ENCODE results near the gene DEFB124.
"Not testable (repeated sequence)": the region's sequence is repeated elsewhere in the genome, so short reads cannot be mapped to it uniquely, and the experiment has no call there.

Gene DEFB124

DNA sequence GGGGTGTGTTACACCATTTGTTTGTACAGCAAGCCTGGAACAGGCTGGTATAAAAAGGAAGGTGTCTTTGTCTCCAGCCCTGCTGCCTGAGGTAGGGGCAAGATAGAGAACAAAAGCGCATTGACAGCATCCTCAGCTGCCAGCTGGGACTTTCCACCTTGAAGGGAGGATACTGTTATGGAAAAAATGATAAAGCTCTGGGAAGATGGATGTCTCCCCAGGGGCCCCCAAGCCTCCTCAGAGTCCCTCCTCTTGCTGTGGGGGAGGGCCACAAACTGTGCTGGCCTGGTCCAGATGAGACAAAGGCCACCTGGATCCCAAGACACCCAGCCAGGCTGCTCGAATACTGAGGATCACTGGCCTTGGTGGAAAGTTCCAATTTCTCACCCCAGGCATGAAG, 13.2 kb upstream of the DEFB124 start:
- no peak for DNase-seq (ENCODE audit: low read depth, low spot score)

DNA sequence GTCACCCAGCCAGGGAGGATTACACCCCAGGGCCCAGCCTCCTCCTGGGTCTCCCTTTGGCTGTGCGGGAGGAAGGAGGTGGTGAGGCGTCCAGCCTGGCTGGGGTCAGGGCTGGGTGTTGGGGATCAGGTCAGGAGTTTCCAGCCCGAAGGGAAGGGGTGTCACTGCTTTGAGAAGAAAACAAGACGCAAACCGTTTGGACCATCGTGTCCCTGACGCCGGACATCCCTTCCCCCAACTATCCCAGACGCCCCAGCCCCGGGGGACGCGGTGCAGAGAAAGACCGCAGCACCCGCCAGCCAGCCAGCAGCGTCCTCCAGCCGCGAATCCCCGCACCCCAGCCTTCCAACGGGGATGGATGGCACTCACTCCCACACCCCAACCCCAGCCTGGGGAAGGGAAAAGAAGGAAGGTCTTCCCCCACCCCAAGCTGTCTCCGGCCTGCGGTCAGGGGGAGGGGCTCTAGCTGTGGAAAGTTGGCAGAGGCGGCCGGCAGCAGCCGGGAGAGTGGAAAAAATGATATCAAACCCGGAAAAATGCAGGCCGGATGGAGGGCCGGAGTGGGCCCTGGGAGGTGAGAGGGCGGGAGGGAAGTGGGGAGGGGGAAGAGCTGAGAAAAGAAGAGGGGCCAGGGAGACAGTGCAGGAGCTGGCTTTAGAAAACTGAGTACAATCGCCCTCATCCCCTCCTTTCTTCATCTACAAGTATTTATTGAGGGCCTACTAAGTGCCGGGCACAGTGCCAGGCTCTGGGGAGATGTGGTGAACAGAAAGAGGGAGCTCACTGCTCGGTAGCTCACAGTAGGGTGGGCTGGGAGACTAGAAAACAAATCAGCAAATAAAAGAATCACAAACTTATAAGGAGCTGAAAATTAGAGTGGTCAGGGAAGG, 10.8 kb upstream of the DEFB124 start:
- no peak for DNase-seq (ENCODE audit: low read depth, low spot score)

DNA sequence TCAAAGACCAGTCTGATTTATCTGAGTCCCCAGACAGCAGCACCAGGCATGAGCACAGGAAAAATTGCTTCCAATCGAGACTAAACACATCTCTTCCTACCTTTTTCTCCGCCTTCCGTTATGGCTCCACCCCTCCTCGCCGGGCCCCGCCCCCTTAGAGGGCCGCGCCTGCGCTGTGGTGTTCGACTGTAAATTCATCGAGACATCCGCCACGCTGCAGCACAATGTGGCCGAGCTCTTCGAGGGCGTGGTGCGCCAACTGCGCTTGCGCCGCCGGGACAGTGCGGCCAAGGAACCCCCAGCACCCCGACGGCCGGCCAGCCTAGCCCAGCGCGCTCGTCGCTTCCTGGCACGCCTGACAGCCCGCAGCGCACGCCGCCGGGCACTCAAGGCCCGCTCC, 9.1 kb upstream of the DEFB124 start:
- DNase-seq (ENCODE audit: low read depth, low spot score), result no peak

DNA sequence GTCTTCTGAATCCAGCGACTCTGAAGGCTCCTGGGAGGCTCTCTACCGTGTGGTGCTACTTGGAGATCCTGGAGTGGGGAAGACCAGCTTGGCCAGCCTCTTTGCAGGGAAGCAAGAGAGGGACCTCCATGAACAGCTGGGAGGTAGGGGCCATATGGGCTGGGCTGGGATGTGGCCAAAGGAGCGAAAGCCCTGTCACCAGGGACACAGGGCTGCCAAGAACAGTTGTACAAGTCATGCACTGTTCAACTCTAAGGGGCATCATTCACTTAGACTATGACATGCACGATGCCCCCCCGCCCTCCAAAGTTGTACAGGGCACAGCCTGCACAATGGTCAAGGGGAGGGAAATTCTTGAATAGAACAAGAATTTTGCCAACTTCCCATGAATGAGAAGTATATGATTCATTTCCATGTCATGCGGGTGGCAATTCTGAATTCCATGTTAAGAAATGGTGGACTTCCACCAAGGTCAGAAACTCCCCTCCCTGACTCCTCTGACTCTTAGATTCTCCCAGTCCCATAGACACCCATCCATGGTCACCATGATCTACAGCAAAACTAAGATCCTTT, 1.8 kb upstream of the DEFB124 start:
- no peak for DNase-seq (ENCODE audit: low read depth, low spot score)

DNA sequence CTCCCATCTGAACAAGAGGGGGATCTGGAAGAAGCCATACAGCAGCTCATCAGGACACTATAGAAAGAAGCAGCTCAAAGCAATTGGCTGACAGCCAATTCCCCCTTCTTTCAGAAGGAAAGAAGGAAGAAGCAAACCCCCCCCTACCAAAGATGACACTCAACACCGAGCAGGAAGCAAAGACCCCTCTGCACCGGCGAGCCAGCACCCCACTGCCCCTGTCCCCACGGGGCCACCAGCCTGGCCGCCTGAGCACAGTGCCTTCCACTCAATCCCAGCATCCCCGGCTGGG, 1.3 kb upstream of the DEFB124 start:
- DNase-seq (ENCODE audit: low read depth, low spot score), result no peak

DNA sequence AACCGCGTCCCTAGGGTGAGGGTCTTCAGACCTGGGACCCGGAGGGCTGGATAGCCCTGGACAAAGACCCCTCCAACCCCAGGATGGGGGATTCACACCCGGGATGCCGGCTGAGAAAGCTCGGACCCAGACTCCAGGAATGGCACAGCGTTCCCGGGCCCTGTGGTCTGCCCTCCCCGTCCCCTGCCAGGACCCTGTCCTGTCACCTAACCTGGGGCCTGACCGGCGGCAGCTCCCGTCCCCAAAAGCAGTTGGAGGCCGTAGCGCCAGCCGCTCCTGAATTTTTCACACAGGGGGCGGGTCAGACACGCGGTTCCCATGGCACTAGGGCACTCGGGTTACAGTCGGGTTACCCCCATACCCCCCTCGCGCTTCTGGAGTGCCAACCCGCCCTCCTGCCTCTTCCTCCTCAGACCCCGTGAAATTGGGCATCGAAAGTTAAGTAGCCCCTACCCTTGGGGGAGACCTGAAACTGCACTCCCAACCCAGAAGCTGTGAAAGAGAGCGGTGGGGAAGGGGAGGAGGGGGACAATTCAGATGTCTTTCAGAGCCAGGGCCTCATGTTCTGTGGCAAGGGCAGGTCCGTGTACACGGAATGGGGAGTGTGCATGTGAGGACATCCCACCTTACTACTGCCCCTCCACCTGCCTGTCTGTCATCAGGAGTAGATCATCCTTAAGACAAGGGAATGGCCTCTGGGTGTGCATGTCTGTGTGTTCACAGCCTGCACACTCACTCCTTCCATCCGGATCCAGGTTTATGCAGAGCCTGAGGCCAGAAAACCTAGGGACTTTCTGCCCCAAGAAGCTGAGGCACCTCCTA, 756 bp upstream of the DEFB124 start:
- no peak for DNase-seq (ENCODE audit: low read depth, low spot score)

DNA sequence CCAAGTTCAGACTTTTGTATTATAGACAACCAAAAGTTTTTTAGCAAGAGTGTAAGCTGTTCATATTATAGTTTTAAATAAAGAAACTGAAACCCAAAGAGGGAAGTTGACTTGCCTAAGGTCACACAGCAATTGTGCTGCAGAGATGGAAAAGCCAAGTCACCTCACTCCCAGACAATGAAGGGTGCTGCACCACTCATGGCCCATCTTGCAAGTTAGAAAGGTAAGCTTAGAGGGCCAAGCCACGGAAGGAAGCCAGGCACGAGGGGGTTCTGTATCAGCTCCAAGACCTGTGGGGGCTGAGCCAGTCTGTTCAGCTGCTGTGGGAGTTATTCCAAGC, 860 bp downstream of the DEFB124 start:
- DNase-seq (ENCODE audit: low read depth, low spot score), result no peak

DNA sequence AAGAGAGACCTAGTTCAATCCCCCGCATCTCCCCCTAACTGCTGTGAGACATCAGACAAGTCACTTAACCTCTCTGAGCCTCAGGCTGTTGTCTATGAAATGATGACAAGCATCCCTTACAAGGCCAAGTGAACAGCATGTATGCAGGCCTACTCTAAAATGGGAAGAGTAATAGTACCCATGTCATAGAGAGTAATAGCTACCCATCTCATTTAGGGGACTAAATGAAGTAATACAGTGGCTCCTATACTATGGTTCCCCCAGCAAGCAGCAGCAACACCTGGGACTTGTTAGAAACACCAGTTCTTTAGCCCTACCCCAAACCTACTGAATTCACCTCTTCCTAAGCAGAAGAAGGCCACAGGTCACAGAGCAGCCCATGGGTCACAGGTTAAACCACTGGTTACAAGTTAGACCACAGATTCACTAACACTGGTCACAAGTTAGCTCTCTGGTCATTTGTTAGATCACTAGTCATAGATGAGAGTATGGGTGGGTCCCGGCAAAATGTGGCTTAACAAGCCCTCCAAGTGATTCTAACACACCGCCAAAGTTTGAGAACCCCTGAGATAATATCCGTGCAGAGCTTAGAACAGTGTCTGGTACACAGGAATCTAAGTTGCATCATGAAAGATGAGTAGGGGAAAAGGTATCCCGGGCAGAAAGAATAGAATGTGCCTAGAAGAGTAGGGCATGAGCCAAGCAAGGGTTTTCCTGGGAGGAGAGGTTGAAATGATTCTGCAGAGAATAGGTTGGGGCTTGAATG, 1.4 kb downstream of the DEFB124 start:
- no peak for DNase-seq (ENCODE audit: low read depth, low spot score)

DNA sequence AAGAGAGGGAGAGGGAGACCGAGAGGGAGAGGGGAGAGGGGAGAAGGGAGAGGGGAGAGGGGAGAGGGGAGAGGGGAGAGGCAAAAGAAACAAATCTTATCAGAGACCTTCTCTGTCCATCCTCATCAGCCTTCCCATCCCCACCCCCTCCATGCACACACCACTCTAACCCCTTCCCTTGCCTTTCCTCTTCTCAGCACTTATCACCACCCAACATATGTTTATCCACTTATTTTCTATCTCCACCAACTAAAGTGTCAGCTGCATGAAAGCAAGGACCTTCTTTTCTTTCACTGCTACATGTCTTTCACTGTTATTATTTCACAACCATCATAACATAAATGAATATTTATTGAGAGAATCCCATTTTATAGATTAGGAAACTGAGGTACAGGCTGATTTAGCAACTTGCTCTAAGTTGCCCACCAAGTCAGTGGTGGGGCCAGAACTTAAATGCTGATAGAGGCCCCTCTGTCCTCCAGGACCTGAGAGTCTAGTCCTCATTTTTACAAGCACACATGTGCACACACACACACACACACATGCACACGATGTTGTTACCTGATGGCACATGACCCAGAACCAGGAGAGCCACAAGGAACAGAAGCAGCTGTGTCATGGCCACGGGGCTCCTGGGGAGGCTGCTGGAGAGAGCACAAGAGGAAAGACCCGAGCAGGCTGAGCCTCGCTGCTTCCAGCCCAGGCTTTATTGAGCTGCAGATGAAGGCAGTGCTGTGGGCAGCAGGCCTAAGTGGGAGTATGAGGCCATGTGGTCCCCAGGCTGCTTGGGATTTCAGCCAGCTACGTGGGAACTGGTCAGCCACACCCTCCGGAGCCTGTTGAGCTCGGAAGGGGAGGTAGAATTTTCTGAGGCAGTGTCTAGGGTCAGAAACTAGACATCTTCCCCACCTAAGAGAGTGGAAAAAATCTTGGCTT, 2.3 kb downstream of the DEFB124 start:
- no peak for DNase-seq (ENCODE audit: low read depth, low spot score)

DNA sequence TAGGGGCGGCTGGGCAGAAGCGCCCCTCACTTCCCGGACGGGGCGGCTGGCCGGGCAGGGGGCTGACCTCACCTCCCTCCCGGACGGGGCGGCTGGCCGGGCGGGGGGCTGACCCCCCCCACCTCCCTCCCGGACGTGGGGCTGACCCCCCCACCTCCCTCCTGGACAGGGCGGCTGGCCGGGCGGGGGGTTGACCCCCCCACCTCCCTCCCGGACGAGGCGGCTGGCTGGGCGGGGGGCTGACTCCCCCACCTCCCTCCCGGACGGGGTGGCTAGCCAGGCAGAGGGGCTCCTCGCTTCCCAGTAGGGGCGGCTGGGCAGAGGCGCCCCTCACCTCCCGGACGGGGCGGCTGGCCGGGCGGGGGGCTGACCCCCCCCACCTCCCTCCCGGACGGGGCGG, 4.0 kb downstream of the DEFB124 start:
- not testable (repeated sequence) for DNase-seq (ENCODE audit: low read depth, low spot score)

DNA sequence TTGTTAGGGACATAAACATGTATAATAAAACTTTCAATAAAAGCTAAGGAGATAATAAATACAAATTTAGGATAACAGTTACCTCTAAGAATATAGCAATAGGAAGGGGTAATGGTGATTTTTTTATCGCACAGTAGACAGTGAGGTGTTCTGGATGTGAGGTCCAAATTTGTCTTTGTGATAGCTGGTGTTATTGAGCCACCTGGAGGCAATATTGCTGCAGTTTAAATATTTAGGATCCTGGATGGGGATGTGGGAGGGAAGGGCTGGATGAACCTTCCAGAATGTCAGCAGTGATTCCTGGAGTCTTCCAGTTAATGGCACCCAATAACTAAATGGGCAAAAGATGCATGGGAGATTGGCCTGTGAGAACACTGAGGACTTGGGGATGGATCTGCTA, 20.6 kb downstream of the DEFB124 start:
- no peak for DNase-seq (ENCODE audit: low read depth, low spot score)

DNA sequence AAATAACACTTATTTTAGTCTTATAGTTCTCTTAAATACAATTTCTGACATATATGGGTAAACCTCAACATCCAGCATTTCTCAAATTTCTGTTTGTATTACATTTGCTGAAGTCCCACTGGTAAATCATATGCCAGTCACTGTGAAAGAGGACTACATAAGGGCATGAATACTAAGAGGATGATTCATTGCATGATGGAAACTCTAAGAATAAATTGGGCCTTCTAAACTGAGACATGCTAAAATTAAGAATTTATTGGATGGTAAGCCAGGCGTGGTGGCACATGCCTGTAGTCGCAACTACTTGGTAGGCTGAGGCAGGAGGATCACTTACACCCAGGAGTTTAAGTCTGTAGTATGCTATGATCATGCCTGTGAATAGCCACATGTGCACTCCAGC, 22.4 kb downstream of the DEFB124 start:
- DNase-seq (ENCODE audit: low read depth, low spot score), result no peak

DNA sequence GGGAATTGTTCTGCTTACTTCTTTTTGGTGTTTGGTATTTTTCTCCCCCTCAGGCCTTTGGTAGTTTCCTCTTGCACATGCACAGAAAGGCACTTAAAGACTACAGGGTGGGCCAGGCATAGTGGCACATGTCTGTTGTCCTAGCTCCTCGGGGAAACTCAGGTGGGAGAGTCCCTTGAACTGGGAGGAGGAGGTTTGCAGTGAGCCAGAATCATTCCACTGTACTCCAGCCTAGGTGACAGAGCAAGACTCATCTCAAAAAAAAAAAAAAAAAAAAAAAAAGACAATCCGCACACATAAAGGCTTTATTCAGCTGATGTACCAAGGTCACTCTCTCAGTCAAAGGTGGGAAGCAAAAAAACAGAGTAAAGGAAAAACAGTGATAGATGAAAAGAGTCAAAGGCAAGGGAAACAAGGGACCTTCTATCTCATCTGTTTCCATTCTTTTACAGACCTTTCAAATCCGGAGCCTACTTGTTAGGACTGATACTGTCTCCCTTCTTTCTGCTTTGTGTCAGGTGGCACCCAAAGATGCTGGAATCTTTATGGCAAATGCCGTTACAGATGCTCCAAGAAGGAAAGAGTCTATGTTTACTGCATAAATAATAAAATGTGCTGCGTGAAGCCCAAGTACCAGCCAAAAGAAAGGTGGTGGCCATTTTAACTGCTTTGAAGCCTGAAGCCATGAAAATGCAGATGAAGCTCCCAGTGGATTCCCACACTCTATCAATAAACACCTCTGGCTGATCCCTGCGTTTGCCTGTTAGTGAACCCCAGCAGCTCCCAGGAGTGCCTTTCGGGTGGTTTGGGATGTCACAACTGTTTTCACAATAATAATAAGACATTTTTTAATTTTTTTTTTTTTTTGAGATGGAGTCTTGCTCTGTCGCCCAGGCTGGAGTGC, 25.2 kb downstream of the DEFB124 start:
- DNase-seq (ENCODE audit: low read depth, low spot score), result no peak

DNA sequence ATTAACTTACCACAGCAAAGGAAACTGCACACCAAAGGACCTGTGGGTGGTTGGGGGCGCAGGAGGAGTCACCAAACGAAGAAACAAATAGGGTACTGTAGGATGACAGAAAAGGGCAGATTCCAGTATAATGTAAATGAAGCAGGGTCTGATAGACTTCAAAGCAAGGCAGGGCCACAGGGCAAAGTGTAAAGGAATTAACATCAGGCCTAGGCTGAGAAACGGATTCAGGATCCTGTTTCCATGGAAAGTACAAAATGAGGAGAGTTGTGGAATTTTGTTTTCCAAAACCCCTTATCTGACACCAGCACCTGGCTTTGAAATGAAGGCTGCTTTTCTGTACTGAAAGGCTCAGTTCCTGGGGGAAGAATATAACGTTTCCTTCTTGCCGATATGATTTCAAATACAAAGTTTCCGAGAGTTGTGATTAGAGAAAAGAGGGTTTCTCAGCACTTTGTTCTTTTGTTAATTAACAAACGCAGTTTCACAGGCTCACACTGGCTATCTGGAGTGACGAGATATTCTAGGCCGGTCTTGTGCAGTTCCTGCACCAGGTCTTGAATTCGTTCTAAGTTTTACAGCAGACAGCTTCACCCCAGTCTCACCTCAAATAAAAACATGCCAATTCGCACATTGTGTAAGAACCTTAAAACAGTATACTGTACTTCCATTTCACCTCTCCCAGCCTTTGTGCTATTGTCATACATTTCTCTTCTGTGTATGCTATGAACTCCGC, 28.7 kb downstream of the DEFB124 start:
- DNase-seq (ENCODE audit: low read depth, low spot score), result no peak

DNA sequence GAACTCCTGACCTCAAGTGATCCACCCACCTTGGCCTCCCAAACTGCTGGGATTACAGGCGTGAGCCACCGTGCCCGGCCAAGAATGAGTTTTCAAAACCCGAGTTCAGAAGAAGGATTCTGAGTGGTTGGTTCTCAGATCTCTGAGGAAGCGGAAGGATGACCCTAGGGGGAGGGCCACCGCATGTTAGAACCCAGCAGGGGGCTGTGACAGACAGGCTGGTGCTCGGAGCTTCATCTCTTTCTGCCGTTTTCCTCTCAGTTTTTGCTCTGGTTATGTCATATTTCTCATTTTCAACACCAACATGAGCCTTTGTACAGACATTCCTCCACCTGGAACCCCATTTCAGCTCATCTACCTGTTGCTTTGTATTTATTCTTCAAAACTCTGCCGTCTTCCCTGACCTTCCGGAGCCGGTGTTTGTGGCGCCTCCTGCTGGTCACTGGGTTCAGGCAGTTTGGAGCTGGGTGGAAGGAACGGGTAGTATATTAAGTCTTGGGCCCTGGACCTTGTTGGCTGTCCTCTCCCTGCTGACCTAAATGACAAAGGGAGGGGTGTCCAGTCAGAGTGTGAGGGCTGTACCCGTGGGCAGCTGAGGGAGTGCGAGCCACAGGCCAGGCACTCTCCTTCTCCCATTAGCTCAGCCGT, 34.8 kb downstream of the DEFB124 start, which contains the start of gene DEFB123:
Gene DEFB123 (plus strand): TSS at position 621 of the 648 bp plus-strand sequence. CDS start 67 bp downstream, outside the sequence.
- DNase-seq (ENCODE audit: low read depth, low spot score), result no peak

DNA sequence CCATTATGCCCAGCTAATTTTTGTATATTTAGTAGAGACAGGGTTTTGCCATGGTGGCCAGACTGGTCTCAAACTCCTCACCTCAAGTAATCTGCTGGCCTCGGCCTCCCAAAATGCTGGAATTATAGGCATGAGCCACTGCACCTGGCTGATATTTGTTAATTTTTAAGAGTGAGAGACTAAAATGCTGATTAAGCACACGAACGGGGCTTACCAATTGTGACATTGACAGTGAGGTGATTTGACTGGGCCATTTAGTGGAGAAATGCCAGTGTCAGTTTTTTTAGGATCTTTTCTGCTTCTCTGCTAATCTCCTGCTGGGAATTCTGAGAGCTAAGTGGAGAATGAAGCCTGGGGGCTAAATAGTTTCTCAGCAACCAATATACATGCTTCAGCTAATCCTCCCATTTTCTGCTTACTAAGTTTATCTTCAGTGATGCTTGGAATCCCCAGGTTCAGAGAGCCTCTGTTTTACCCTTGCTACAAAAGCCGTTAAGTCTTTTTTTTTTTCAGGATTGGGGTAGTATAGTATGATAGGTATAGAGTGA, 44.3 kb downstream of the DEFB124 start:
- DNase-seq (ENCODE audit: low read depth, low spot score), result no peak

DNA sequence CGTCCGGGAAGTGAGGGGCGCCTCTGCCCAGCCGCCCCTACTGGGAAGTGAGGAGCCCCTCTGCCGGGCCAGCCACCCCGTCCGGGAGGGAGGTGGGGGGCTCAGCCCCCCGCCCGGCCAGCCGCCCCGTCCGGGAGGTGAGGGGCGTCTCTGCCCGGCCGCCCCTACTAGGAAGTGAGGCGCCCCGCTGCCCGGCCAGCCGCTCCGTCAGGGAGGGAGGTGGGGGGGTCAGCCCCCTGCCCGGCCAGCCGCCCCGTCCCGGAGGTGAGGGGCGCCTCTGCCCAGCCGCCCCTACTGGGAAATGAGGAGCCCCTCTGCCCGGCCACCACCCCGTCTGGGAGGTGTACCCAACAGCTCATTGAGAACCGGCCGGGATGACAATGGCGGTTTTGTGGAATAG, 47.4 kb downstream of the DEFB124 start:
- DNase-seq (ENCODE audit: low read depth, low spot score), result not testable (repeated sequence)

DNA sequence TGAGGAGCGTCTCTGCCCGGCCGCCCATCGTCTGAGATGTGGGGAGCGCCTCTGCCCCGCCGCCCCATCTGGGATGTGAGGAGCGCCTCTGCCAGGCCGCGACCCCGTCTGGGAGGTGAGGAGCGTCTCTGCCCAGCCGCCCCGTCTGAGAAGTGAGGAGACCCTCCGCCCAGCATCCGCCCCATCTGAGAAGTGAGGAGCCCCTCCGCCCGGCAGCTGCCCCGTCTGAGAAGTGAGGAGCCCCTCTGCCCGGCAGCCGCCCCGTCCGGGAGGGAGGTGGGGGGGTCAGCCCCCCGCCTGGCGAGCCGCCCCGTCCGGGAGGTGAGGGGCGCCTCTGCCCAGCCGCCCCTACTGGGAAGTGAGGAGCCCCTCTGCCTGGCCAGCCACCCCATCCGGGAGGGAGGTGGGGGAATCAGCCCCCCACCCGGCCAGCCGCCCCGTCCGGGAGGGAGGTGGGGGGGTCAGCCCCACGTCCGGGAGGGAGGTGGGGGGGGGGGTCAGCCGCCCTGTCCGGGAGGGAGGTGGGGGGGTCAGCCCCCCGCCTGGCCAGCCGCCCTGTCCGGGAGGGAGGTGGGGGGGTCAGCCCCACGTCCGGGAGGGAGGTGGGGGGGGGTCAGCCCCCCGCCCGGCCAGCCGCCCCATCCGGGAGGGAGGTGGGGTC, 47.9 kb downstream of the DEFB124 start:
- not testable (repeated sequence) for DNase-seq (ENCODE audit: low read depth, low spot score)

Data from activated CD4-positive, CD25-positive, alpha-beta regulatory T cell treated with anti-CD3 and anti-CD28 coated beads, Interleukin-2, amount 50 U/mL, for 16 hours (primary cell).